K562 (cell line): ENCODE data around the gene PPP1R37. TPM values are rescaled to one million over a fixed set of nuclear protein-coding genes. Genes with fewer than 3 reads are reported as not detected.
A peak's percentile ranks its signal among the peaks of the same experiment; 100 is the strongest.

Experiments
- ATAC-seq: fragments of 200-7000 bp; cut with Tn5 transposase; 3 replicates; pipeline ENCODE4 v1.9.1; 2020; ENCODE audit warnings: moderate library complexity
- BruUV-seq: library from RNA; stranded (reverse); fragments of 400-500 nt; replicated peaks from 2 replicates; lab custom pipeline; 2021; lab: Mats Ljungman, UMichigan
- CTCF ChIA-PET: fragments of 300-600 bp; formaldehyde crosslinking; extraction: SDS; loops from one replicate; lab custom pipeline; 2021; ENCODE audit warnings: low intra/inter-chr PET ratio; lab: Yijun Ruan, JAX
- POLR2A ChIA-PET: fragments of 300-600, 350-650 bp; sonication (Branson Sonifier 250); formaldehyde crosslinking; extraction: SDS; loops from one replicate; lab custom pipeline; 2021; ENCODE audit warnings: antibody characterized with exemption, inconsistent platforms; lab: Yijun Ruan, JAX
- DNase-seq, 4 experiments: peaks; one replicate each; pipeline versions ENCODE4 v3.0.0 to v3.0.0-alpha.2; 2011 to 2018; ENCODE audit warnings: low spot score in 3 of 4, mixed read lengths in 3 of 4; ENCODE audit errors: extremely low read depth in 1 of 4
- FAIRE-seq: peaks from 2 replicates; lab custom pipeline; 2011; peaks lifted over from hg19 to GRCh38; lab: Jason Lieb, UNC
- H2AFZ ChIP-seq: 2 replicates; pipeline ENCODE4 v1.6.0; 2011; ENCODE audit warnings: low read depth, low read length, control low read depth, inconsistent platforms
- H3K27ac ChIP-seq: fragments of 200-600 bp; 3 replicates; pipeline ENCODE4 v1.8.0; 2011; ENCODE audit warnings: low read depth, mild to moderate bottlenecking, control low read depth, inconsistent platforms, low read length, moderate library complexity, mixed read lengths; ENCODE audit errors: extremely low read depth
- H3K27me3 ChIP-seq, 2 experiments: fragments of 300-600 bp in 1 of 2; 2 replicates in 1 of 2; 3 replicates in 1 of 2; pipeline versions ENCODE4 v1.6.0 to v1.8.0; 2011; ENCODE audit warnings: inconsistent platforms in 2 of 2, low read length in 2 of 2, mild to moderate bottlenecking in 1 of 2, mixed read lengths in 1 of 2, moderate library complexity in 1 of 2; ENCODE audit not compliant: control insufficient read depth in 2 of 2, insufficient read depth in 2 of 2
- H3K36me3 ChIP-seq: fragments of 300-600 bp; 3 replicates; pipeline ENCODE4 v1.8.0; 2011; ENCODE audit warnings: mild to moderate bottlenecking, low read length, inconsistent platforms; ENCODE audit not compliant: control insufficient read depth, insufficient read depth
- H3K4me1 ChIP-seq, 2 experiments: fragments of 200-600 bp in 1 of 2; replicated peaks in 1 of 2; 2 replicates in 1 of 2; 3 replicates in 1 of 2; pipeline versions ENCODE4 v1.5.1 to v1.8.0; 2011; ENCODE audit warnings: inconsistent platforms in 2 of 2, low read length in 2 of 2, mild to moderate bottlenecking in 1 of 2, mixed read lengths in 1 of 2, moderate library complexity in 1 of 2; ENCODE audit not compliant: control insufficient read depth in 2 of 2, insufficient read depth in 2 of 2
- H3K4me2 ChIP-seq: 2 replicates; pipeline ENCODE4 v1.6.1; 2011; ENCODE audit warnings: low read length, control low read depth, inconsistent platforms, mixed read lengths; ENCODE audit not compliant: insufficient read depth
- H3K4me3 ChIP-seq: fragments of 200-600 bp; sonication (generic), shearing (Covaris generic); 2 replicates; pipeline ENCODE4 v1.5.1; 2016; ENCODE audit warnings: control low read depth, inconsistent platforms
- H3K79me2 ChIP-seq: fragments of 200-600 bp; 3 replicates; pipeline ENCODE4 v1.8.0; 2011; ENCODE audit warnings: low read length, inconsistent platforms; ENCODE audit not compliant: control insufficient read depth, insufficient read depth
- H3K9ac ChIP-seq, 2 experiments: 2 replicates each; pipeline versions ENCODE4 v1.6.0 to v1.6.1; 2011; ENCODE audit warnings: low read depth in 2 of 2, low read length in 2 of 2, control low read depth in 1 of 2, inconsistent platforms in 1 of 2, mild to moderate bottlenecking in 1 of 2, mixed read lengths in 1 of 2; ENCODE audit not compliant: insufficient read depth in 1 of 2
- H3K9me1 ChIP-seq: one replicate; pipeline ENCODE4 v1.6.0; 2011; ENCODE audit warnings: inconsistent platforms, mild to moderate bottlenecking, low read length, moderate library complexity; ENCODE audit not compliant: control insufficient read depth, insufficient read depth
- H3K9me3 ChIP-seq: replicated peaks from 2 replicates; pipeline ENCODE4 v1.5.1; 2011; ENCODE audit warnings: low read depth, low read length, inconsistent platforms; ENCODE audit not compliant: control insufficient read depth, insufficient read depth
- H4K20me1 ChIP-seq: replicated peaks from 2 replicates; pipeline ENCODE4 v1.6.1; 2011; ENCODE audit warnings: low read length, inconsistent platforms, mixed read lengths; ENCODE audit not compliant: control insufficient read depth, insufficient read depth
- ARID1B ChIP-seq: fragments of 450-650 bp; IDR thresholded peaks from 2 replicates; pipeline ENCODE4 v1.6.1; 2016; ENCODE audit warnings: antibody characterized with exemption, mild to moderate bottlenecking, inconsistent platforms
- CTBP1 ChIP-seq: fragments of 450-650 bp; IDR thresholded peaks from 2 replicates; pipeline ENCODE4 v1.6.1; 2016; ENCODE audit warnings: borderline replicate concordance
- DPF2 ChIP-seq: fragments of 450-650 bp; IDR thresholded peaks from 2 replicates; pipeline ENCODE4 v1.6.1; 2016
- ELF4 ChIP-seq: fragments of 450-650 bp; formaldehyde crosslinking; IDR thresholded peaks from 2 replicates; pipeline ENCODE4 v1.4.0; 2022; ENCODE audit warnings: missing genetic modification characterization
- GABPA ChIP-seq: fragments of 200-800 bp; sonication (Bioruptor generic); conservative IDR thresholded peaks from 2 replicates; pipeline ENCODE4 v1.6.1; 2016; ENCODE audit warnings: low read depth, missing genetic modification characterization, missing compliant biosample characterization
- HLTF ChIP-seq: fragments of 450-650 bp; IDR thresholded peaks from 2 replicates; pipeline ENCODE4 v1.6.1; 2016
- KDM1A ChIP-seq, 2 experiments: fragments of 450-650 bp; IDR thresholded peaks; 2 replicates each; pipeline ENCODE4 v1.6.1; 2016; ENCODE audit warnings: mild to moderate bottlenecking in 2 of 2
- MCM3 ChIP-seq: fragments of 450-650 bp; IDR thresholded peaks from 2 replicates; pipeline ENCODE4 v1.6.1; 2016
- NCOA2 ChIP-seq, 2 experiments: fragments of 450-650 bp; IDR thresholded peaks; 2 replicates each; pipeline ENCODE4 v1.6.1; 2018; ENCODE audit warnings: mild to moderate bottlenecking in 2 of 2, moderate library complexity in 1 of 2; ENCODE audit not compliant: partially characterized antibody in 2 of 2
- NUFIP1 ChIP-seq: fragments of 450-650 bp; IDR thresholded peaks from 2 replicates; pipeline ENCODE4 v1.6.1; 2018; ENCODE audit not compliant: partially characterized antibody
- OTX1 ChIP-seq: fragments of 450-650 bp; formaldehyde crosslinking; IDR thresholded peaks from 2 replicates; pipeline ENCODE4 v1.4.0; 2022; ENCODE audit warnings: mild to moderate bottlenecking
- PHB2 ChIP-seq: fragments of 450-650 bp; IDR thresholded peaks from 2 replicates; pipeline ENCODE4 v1.6.1; 2017; ENCODE audit warnings: low read depth
- PHF8 ChIP-seq: fragments of 200-600 bp; sonication (generic); IDR thresholded peaks from 2 replicates; pipeline ENCODE4 v1.6.1; 2012; ENCODE audit warnings: mixed run types, mild to moderate bottlenecking, inconsistent platforms, low read length, moderate library complexity, borderline replicate concordance
- POLR2A ChIP-seq: fragments of 450-650 bp; conservative IDR thresholded peaks from 2 replicates; pipeline ENCODE4 v1.6.1; 2016
- SUPT5H ChIP-seq: fragments of 450-650 bp; IDR thresholded peaks from 2 replicates; pipeline ENCODE4 v1.6.1; 2016
- TBP ChIP-seq: optimal IDR thresholded peaks from 2 replicates; pipeline ENCODE3; 2011; ENCODE audit warnings: low read depth, low read length, improper control_type of control experiment
- ZEB2 ChIP-seq: fragments of 450-650 bp; IDR thresholded peaks from 2 replicates; pipeline ENCODE4 v1.6.1; 2016
- ZFPM2 ChIP-seq: fragments of 250-450 bp; sonication (Bioruptor Pico); IDR thresholded peaks from 2 replicates; pipeline ENCODE4 v1.5.1; 2022; ENCODE audit warnings: mild to moderate bottlenecking
- ZNF184 ChIP-seq: sonication (generic); formaldehyde crosslinking; IDR thresholded peaks from 2 replicates; pipeline ENCODE4 v1.5.0; 2020; ENCODE audit warnings: missing genetic modification reagents
- WGBS: fragments of 100-300 bp; shearing (Covaris generic); methylation state at CpG from one replicate; pipeline ENCODE4 v1.1.6; 2016; ENCODE audit warnings: low coverage, mixed read lengths; ENCODE audit not compliant: insufficient coverage; ENCODE audit errors: missing lambda C conversion rate; 5-methylcytosine and 5-hydroxymethylcytosine counted together
- in situ Hi-C: fragments of 300-500 bp; cut with MboI; formaldehyde crosslinking; loops from 4 replicates; pipeline ENCODE4 v1.15.0; 2018; ENCODE audit warnings: inconsistent platforms, mixed read lengths
- intact Hi-C: fragments of 100-400 bp; cut with micrococcal nuclease; formaldehyde crosslinking; loops from 2 replicates; pipeline ENCODE4 v1.14.2; 2022
- polyA plus RNA-seq, 8 experiments: library from polyadenylated mRNA; depleted of rRNA in 4 of 8; stranded (reverse) in 5 of 8; unstranded in 3 of 8; fragments of >200 nt; fragmentation: Nextera tagmentation in 2 of 8; fragmentation: Illumina TruSeq in 1 of 8; extraction: Ambion mirVana in 2 of 8; extraction: Trizol in 1 of 8; gene quantifications; 2 replicates each; pipeline versions ENCODE4 v1.2.1 to v1.2.3, GENCODE V29; 2011 to 2014; ENCODE audit warnings: inconsistent platforms in 1 of 8, missing spikeins in 1 of 8
- total RNA-seq, 7 experiments: library from RNA; depleted of rRNA in 6 of 7; stranded (reverse); fragments of >200 nt in 6 of 7; fragmentation: Illumina TruSeq in 2 of 7; extraction: Trizol in 2 of 7; gene quantifications; 2 replicates each; pipeline versions ENCODE4 v1.2.1 to v1.2.3, GENCODE V29; 2011 to 2021; ENCODE audit warnings: low replicate concordance in 1 of 7
- TF ChIP-seq, protein P1 (sequence below): fragments of 450-650 bp; IDR thresholded peaks from 2 replicates; pipeline ENCODE4 v1.6.1; 2016; ENCODE audit warnings: low read depth, mild to moderate bottlenecking, moderate library complexity
- TF ChIP-seq, protein P2 (sequence below), 2 experiments: fragments of 450-650 bp; IDR thresholded peaks; 2 replicates each; pipeline ENCODE4 v1.6.1; 2016
- TF ChIP-seq, protein P3 (sequence below): fragments of 450-650 bp; formaldehyde crosslinking; IDR thresholded peaks from 2 replicates; pipeline ENCODE4 v1.4.0; 2022; ENCODE audit warnings: missing genetic modification characterization

The PPP1R37 gene
- total and polyA plus RNA-seq, 9 of the 15 experiments (the other 6 are each of a cell fraction or from before 2014, with no cell fraction given), result 0.04 to 20.3 (median 7.3) TPM

DNA sequence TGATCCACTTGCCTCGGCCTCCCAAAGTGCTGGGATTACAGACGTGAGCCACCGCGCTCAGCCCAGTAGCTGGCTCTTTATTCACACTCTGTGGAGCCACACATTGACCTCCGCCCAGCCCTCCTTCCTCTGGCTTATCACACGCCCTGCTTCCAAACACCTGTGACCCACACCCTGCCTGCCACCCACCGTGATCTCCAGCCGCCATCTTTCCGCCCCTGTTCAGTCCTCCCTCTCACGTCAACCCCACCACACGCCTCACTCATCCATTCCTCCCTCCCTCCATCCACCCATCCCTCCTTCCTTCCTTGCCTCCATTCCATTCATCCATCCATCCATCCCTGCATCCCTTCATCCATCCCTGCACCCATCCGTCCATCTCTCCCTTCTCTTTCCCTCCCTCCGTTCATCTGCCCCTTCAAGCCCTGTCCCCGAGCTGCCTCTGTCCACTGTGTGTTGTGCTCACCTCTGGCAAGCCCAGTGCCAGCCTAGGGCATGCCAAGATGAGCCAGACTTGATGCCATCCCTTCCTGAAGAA, 34.3 kb upstream of the PPP1R37 start:
- FAIRE-seq, result no peak
- no peaks in the 10 kb centered on the region; the same call in 2 of the 3 replicates for H3K79me2 ChIP-seq
- peaks cover 90% of the 10 kb centered on the region for H3K36me3 ChIP-seq
- no peaks in the 10 kb centered on the region for H3K9me1 ChIP-seq
- no peak overlapping the region for H3K4me3 ChIP-seq
- H3K9ac ChIP-seq, result peak overlapping the region in 1 of 2 experiments; percentile 50; a peak in 1 of 4 replicates
- CTCF ChIA-PET, result interaction anchor here (2.0 kb wide), 1 partner anchor 70 kb away, joined by 11 read pairs; no protein-coding TSS in a partner anchor
- H3K9me3 ChIP-seq, result no peaks in the 10 kb centered on the region
- 61% methylated on average over 10 of the region's 14 CpGs for WGBS
- H3K27ac ChIP-seq, result no peak overlapping the region; the same call in 2 of the 3 replicates
- peak in 2 of 4 experiments; percentile 50 to 61 for DNase-seq
- intact Hi-C loops (loop anchor here (1.0 to 5.0 kb wide), 2 partner anchors 41 to 156 kb away; no protein-coding TSS in a partner anchor), in situ Hi-C loops (loop anchor here (10.0 kb wide), 1 partner anchor 164 kb away; the partner anchor contains the start of gene TOMM40)
- H3K4me1 ChIP-seq, result peaks cover 0 to 29% of the 10 kb centered on the region in 2 experiments; a peak in 2 of 5 replicates
- no TSS peak for BruUV-seq
- H4K20me1 ChIP-seq, result peaks cover 25% of the 10 kb centered on the region
- H3K27me3 ChIP-seq, result no peaks in the 10 kb centered on the region
- no peak overlapping the region for H2AFZ ChIP-seq
- ATAC-seq, result peak; percentile 18
- POLR2A ChIA-PET, result no interaction called here
- H3K4me2 ChIP-seq, result no peak overlapping the region
- TF ChIP-seq OTX1 (CRISPR knock-in tag), result 0 out of 2 replicates have a peak, but pooled peaks have one; percentile 64
- TF ChIP-seq DPF2, result 0 out of 2 replicates have a peak, but pooled peaks have one; percentile 40
- TF ChIP-seq ZNF184, result no peak
- TF ChIP-seq PHB2, result 0 out of 2 replicates have a peak, but pooled peaks have one; percentile 27
- TF ChIP-seq ELF4 (CRISPR knock-in tag), result 0 out of 2 replicates have a peak, but pooled peaks have one; percentile 50
- TF ChIP-seq HLTF, result no peak
- peak; percentile 42; the same call in 1 of the 2 replicates for TF ChIP-seq ZEB2
- no peak for TF ChIP-seq GABPA (tag)
- peak in 1 of 2 experiments; percentile 35; a peak in 1 of 4 replicates for TF ChIP-seq KDM1A (IDR thresholded peaks at IDR 0.05)
- peak; percentile 56 for TF ChIP-seq SUPT5H
- TF ChIP-seq, protein P1, sequence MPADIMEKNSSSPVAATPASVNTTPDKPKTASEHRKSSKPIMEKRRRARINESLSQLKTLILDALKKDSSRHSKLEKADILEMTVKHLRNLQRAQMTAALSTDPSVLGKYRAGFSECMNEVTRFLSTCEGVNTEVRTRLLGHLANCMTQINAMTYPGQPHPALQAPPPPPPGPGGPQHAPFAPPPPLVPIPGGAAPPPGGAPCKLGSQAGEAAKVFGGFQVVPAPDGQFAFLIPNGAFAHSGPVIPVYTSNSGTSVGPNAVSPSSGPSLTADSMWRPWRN, result no peak
- TF ChIP-seq NUFIP1, result no peak
- TF ChIP-seq, protein P2, sequence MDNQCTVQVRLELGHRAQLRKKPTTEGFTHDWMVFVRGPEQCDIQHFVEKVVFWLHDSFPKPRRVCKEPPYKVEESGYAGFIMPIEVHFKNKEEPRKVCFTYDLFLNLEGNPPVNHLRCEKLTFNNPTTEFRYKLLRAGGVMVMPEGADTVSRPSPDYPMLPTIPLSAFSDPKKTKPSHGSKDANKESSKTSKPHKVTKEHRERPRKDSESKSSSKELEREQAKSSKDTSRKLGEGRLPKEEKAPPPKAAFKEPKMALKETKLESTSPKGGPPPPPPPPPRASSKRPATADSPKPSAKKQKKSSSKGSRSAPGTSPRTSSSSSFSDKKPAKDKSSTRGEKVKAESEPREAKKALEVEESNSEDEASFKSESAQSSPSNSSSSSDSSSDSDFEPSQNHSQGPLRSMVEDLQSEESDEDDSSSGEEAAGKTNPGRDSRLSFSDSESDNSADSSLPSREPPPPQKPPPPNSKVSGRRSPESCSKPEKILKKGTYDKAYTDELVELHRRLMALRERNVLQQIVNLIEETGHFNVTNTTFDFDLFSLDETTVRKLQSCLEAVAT (IDR thresholded peaks at IDR 0.05), result 0 out of 4 replicates have a peak, but pooled peaks of 1 of the 2 experiments have one; percentile 40
- TF ChIP-seq TBP, result peak; percentile 41
- TF ChIP-seq, protein P3, sequence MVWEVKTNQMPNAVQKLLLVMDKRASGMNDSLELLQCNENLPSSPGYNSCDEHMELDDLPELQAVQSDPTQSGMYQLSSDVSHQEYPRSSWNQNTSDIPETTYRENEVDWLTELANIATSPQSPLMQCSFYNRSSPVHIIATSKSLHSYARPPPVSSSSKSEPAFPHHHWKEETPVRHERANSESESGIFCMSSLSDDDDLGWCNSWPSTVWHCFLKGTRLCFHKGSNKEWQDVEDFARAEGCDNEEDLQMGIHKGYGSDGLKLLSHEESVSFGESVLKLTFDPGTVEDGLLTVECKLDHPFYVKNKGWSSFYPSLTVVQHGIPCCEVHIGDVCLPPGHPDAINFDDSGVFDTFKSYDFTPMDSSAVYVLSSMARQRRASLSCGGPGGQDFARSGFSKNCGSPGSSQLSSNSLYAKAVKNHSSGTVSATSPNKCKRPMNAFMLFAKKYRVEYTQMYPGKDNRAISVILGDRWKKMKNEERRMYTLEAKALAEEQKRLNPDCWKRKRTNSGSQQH (CRISPR knock-in tag), result peak; percentile 40; the same call in 1 of the 2 replicates
- peak; percentile 65; the same call in 1 of the 2 replicates for TF ChIP-seq CTBP1
- no peak for TF ChIP-seq MCM3
- TF ChIP-seq ARID1B, result peak; percentile 34; the same call in 1 of the 2 replicates
- no peak for TF ChIP-seq ZFPM2 (CRISPR knock-in tag)
- no peak for TF ChIP-seq PHF8
- 0 out of 2 replicates have a peak, but pooled peaks have one; percentile 43 for TF ChIP-seq POLR2A
- no peak for TF ChIP-seq NCOA2 (IDR thresholded peaks at IDR 0.05; ENCODE audit: partially characterized antibody in 2 of 2)
